H1 (cell line): Measurements from ENCODE around the gene FHOD1. TPM values are rescaled to one million over a fixed set of nuclear protein-coding genes. Genes with fewer than 3 reads are reported as not detected.

Experiments
- CTCF ChIA-PET: fragments of 300-600 bp; sonication (Branson Sonifier 250); formaldehyde crosslinking; loops from one replicate; lab custom pipeline; 2021; ENCODE audit not compliant: partially characterized antibody; lab: Charles Lee
- POLR2A ChIA-PET: fragments of 300-600 bp; sonication (Branson Sonifier 250); formaldehyde crosslinking; loops from one replicate; lab custom pipeline; 2021; ENCODE audit warnings: inconsistent platforms; ENCODE audit not compliant: partially characterized antibody; lab: Charles Lee
- DNase-seq, 2 experiments: peaks; one replicate each; pipeline versions ENCODE4 v3.0.0 to v3.0.0-alpha.2; 2010 to 2022; ENCODE audit warnings: low spot score in 2 of 2, low read depth in 1 of 2, mixed read lengths in 1 of 2
- FAIRE-seq: peaks from 2 replicates; lab custom pipeline; 2011; peaks lifted over from hg19 to GRCh38; lab: Jason Lieb, UNC
- H2AFZ ChIP-seq: 2 replicates; pipeline ENCODE4 v1.8.1; 2012; ENCODE audit warnings: low read length, inconsistent platforms
- H2AK5ac ChIP-seq: 2 replicates; pipeline ENCODE4 v1.6.1; 2013; ENCODE audit warnings: low read depth, low read length
- H2BK120ac ChIP-seq: replicated peaks from 2 replicates; pipeline ENCODE3; 2013; ENCODE audit warnings: low read depth, low read length, inconsistent platforms
- H2BK12ac ChIP-seq: 2 replicates; pipeline ENCODE4 v1.6.1; 2013; ENCODE audit warnings: low read depth, low read length
- H2BK15ac ChIP-seq: 2 replicates; pipeline ENCODE4 v1.6.1; 2013; ENCODE audit warnings: low read length
- H2BK20ac ChIP-seq: 2 replicates; pipeline ENCODE4 v1.6.1; 2013; ENCODE audit warnings: low read length
- H2BK5ac ChIP-seq: 2 replicates; pipeline ENCODE4 v1.6.1; 2013; ENCODE audit warnings: low read depth, low read length
- H3K14ac ChIP-seq: 2 replicates; pipeline ENCODE4 v1.6.1; 2013; ENCODE audit warnings: inconsistent platforms; ENCODE audit not compliant: insufficient read length
- H3K18ac ChIP-seq: 2 replicates; pipeline ENCODE4 v1.6.1; 2013; ENCODE audit warnings: low read length; ENCODE audit errors: extremely low read depth
- H3K23ac ChIP-seq: 2 replicates; pipeline ENCODE4 v1.6.1; 2013; ENCODE audit warnings: inconsistent platforms; ENCODE audit not compliant: insufficient read length
- H3K23me2 ChIP-seq: 2 replicates; pipeline ENCODE4 v1.6.1; 2013; ENCODE audit warnings: low read depth, low read length
- H3K27ac ChIP-seq: 2 replicates; pipeline ENCODE4 v1.6.1; 2011; ENCODE audit warnings: low read depth, low read length, inconsistent platforms
- H3K27me3 ChIP-seq, 4 experiments: replicated peaks in 1 of 4; 1 replicate in 1 of 4; 2 replicates in 3 of 4; pipeline versions ENCODE4 v1.6.1 to v1.8.1; 2011 to 2013; ENCODE audit warnings: low read length in 3 of 4, mild to moderate bottlenecking in 3 of 4, inconsistent platforms in 2 of 4, mixed read lengths in 2 of 4, moderate library complexity in 1 of 4; ENCODE audit not compliant: control insufficient read depth in 3 of 4, insufficient read depth in 3 of 4; ENCODE audit errors: extremely low read depth in 1 of 4
- H3K36me3 ChIP-seq, 4 experiments: 2 replicates each; pipeline versions ENCODE4 v1.6.1 to v1.8.1; 2011 to 2013; ENCODE audit warnings: mild to moderate bottlenecking in 4 of 4, low read length in 3 of 4, moderate library complexity in 2 of 4, control low read depth in 1 of 4, inconsistent platforms in 1 of 4; ENCODE audit not compliant: insufficient read depth in 4 of 4, control insufficient read depth in 2 of 4
- H3K4ac ChIP-seq: replicated peaks from 2 replicates; pipeline ENCODE3; 2013; ENCODE audit warnings: low read length, low read depth, mixed read lengths, inconsistent platforms; ENCODE audit not compliant: insufficient read length
- H3K4me1 ChIP-seq, 4 experiments: replicated peaks in 1 of 4; 1 replicate in 1 of 4; 2 replicates in 3 of 4; pipeline versions ENCODE4 v1.6.1 to v1.8.1; 2011 to 2013; ENCODE audit warnings: low read length in 3 of 4, inconsistent platforms in 2 of 4, mixed read lengths in 1 of 4; ENCODE audit not compliant: insufficient read depth in 4 of 4, control insufficient read depth in 3 of 4
- H3K4me2 ChIP-seq, 2 experiments: 2 replicates each; pipeline versions ENCODE4 v1.6.1 to v1.8.1; 2011 to 2013; ENCODE audit warnings: low read depth in 2 of 2, low read length in 2 of 2, control low read depth in 1 of 2, inconsistent platforms in 1 of 2, mild to moderate bottlenecking in 1 of 2; ENCODE audit not compliant: insufficient read depth in 1 of 2
- H3K4me3 ChIP-seq, 4 experiments: fragments of 200-600, 300-600 bp in 1 of 4; sonication (generic), shearing (Covaris generic), sonication (Bioruptor Twin) in 1 of 4; 2 replicates each; pipeline versions ENCODE4 v1.5.1 to v1.8.1; 2011 to 2016; ENCODE audit warnings: low read length in 4 of 4, low read depth in 3 of 4, control low read depth in 2 of 4, inconsistent platforms in 2 of 4, mild to moderate bottlenecking in 2 of 4, mixed read lengths in 1 of 4, moderate library complexity in 1 of 4; ENCODE audit not compliant: insufficient read depth in 2 of 4; ENCODE audit errors: extremely low read depth in 1 of 4
- H3K56ac ChIP-seq: replicated peaks from 2 replicates; pipeline ENCODE3; 2013; ENCODE audit warnings: low read depth, mild to moderate bottlenecking, mixed read lengths, low read length, inconsistent platforms; ENCODE audit not compliant: insufficient read length
- H3K79me1 ChIP-seq: 2 replicates; pipeline ENCODE4 v1.6.1; 2013; ENCODE audit warnings: low read depth, low read length, control low read depth
- H3K79me2 ChIP-seq, 2 experiments: 2 replicates each; pipeline versions ENCODE4 v1.6.1 to v1.8.1; 2012 to 2013; ENCODE audit warnings: low read length in 2 of 2, mild to moderate bottlenecking in 2 of 2, inconsistent platforms in 1 of 2; ENCODE audit not compliant: insufficient read depth in 2 of 2, control insufficient read depth in 1 of 2
- H3K9ac ChIP-seq, 4 experiments: replicated peaks in 1 of 4; 1 replicate in 1 of 4; 2 replicates in 3 of 4; pipeline versions ENCODE4 v1.6.1 to v1.8.1; 2011 to 2013; ENCODE audit warnings: low read depth in 3 of 4, low read length in 3 of 4, control low read depth in 2 of 4, mild to moderate bottlenecking in 2 of 4, moderate library complexity in 2 of 4, inconsistent platforms in 1 of 4; ENCODE audit errors: extremely low read depth in 1 of 4
- H3K9me3 ChIP-seq, 2 experiments: 2 replicates each; pipeline versions ENCODE4 v1.6.1 to v1.8.1; 2012 to 2013; ENCODE audit warnings: mild to moderate bottlenecking in 2 of 2, moderate library complexity in 2 of 2, control low read depth in 1 of 2, inconsistent platforms in 1 of 2, low read depth in 1 of 2, low read length in 1 of 2, mixed read lengths in 1 of 2; ENCODE audit not compliant: insufficient read depth in 2 of 2
- H4K20me1 ChIP-seq, 2 experiments: replicated peaks in 1 of 2; 2 replicates each; pipeline versions ENCODE3 to v1.8.1; 2011 to 2013; ENCODE audit warnings: inconsistent platforms in 2 of 2, low read length in 2 of 2, mild to moderate bottlenecking in 1 of 2; ENCODE audit not compliant: insufficient read depth in 2 of 2, control insufficient read depth in 1 of 2
- H4K5ac ChIP-seq: 2 replicates; pipeline ENCODE4 v1.6.1; 2013; ENCODE audit warnings: low read length, low read depth, mixed read lengths, inconsistent platforms; ENCODE audit not compliant: insufficient read length
- H4K8ac ChIP-seq: 2 replicates; pipeline ENCODE4 v1.8.0; 2013; ENCODE audit warnings: mild to moderate bottlenecking, moderate library complexity, low read length, inconsistent platforms; ENCODE audit not compliant: insufficient read depth; ENCODE audit errors: extremely low read depth
- H4K91ac ChIP-seq: replicated peaks from 2 replicates; pipeline ENCODE3; 2013; ENCODE audit warnings: low read length, mixed read lengths, inconsistent platforms; ENCODE audit not compliant: insufficient read length
- BRCA1 ChIP-seq: IDR thresholded peaks from 2 replicates; pipeline ENCODE4 v1.6.1; 2012; ENCODE audit warnings: low read depth, low read length, improper control_type of control experiment
- GABPA ChIP-seq: IDR thresholded peaks from 2 replicates; pipeline ENCODE4 v1.6.1; 2011; ENCODE audit warnings: mild to moderate bottlenecking, low read length, moderate library complexity, borderline replicate concordance; ENCODE audit not compliant: insufficient read depth
- GTF2F1 ChIP-seq: IDR thresholded peaks from 2 replicates; pipeline ENCODE4 v1.6.1; 2012; ENCODE audit warnings: low read depth, low read length, improper control_type of control experiment, borderline replicate concordance
- HDAC6 ChIP-seq: IDR thresholded peaks from one replicate; pipeline ENCODE4 v1.7.1; 2012; ENCODE audit warnings: low read depth, mild to moderate bottlenecking, inconsistent platforms, low read length, moderate library complexity
- KDM5A ChIP-seq: fragments of 200-600 bp; IDR thresholded peaks from 2 replicates; pipeline ENCODE4 v1.7.1; 2012; ENCODE audit warnings: mild to moderate bottlenecking, low read length, inconsistent platforms, mixed read lengths
- POLR2A ChIP-seq, 2 experiments: IDR thresholded peaks; 1 replicate in 1 of 2; 2 replicates in 1 of 2; pipeline ENCODE4 v1.6.1; 2011; ENCODE audit warnings: low read depth in 2 of 2, low read length in 2 of 2, mild to moderate bottlenecking in 2 of 2; ENCODE audit errors: control extremely low read depth in 1 of 2
- POLR2AphosphoS5 ChIP-seq: IDR thresholded peaks from 2 replicates; pipeline ENCODE4 v1.6.1; 2011; ENCODE audit warnings: low read depth, low read length
- TAF7 ChIP-seq: optimal IDR thresholded peaks from 2 replicates; pipeline ENCODE3; 2011; ENCODE audit warnings: low read depth, mild to moderate bottlenecking, inconsistent platforms, low read length, moderate library complexity, borderline replicate concordance
- WGBS, 2 experiments: shearing (Covaris generic) in 1 of 2; methylation state at CpG; one replicate each; pipeline versions ENCODE4 v1.1.6 to v1.1.7; 2013 to 2015; ENCODE audit warnings: low lambda C conversion rate in 2 of 2, mixed read lengths in 2 of 2, inconsistent platforms in 1 of 2, low coverage in 1 of 2, missing lambda C conversion rate in 1 of 2; ENCODE audit not compliant: insufficient replicate concordance in 2 of 2, insufficient coverage in 1 of 2, insufficient read length in 1 of 2; ENCODE audit errors: extremely low coverage in 1 of 2, missing lambda C conversion rate in 1 of 2; 5-methylcytosine and 5-hydroxymethylcytosine counted together
- polyA plus RNA-seq, 7 experiments: library from polyadenylated mRNA; depleted of rRNA in 3 of 7; stranded (reverse) in 5 of 7; unstranded in 2 of 7; fragments of >200 nt in 5 of 7; fragments of 200-250 nt in 2 of 7; gene quantifications; 1 replicate in 5 of 7; 2 replicates in 1 of 7; 4 replicates in 1 of 7; pipeline versions ENCODE4 v1.2.1 to v1.2.3, GENCODE V29; 2011 to 2013; ENCODE audit warnings: missing spikeins in 2 of 7, mixed read lengths in 2 of 7
- total RNA-seq: library from RNA; stranded (reverse); fragmentation: NEBNext Ultra II Directional; extraction: Animal tissue kit (Norgen Biotek cat#: 25700); gene quantifications from 2 replicates; pipeline ENCODE4 v1.2.1, GENCODE V29; 2021

FHOD1 gene
- total and polyA plus RNA-seq, 2 of the 8 experiments (the other 6 are each of a cell fraction or from before 2014, with no cell fraction given): 31.3 to 60.7 TPM

- peaks cover 0 to 12% (median 8%) of the 10 kb centered on the region in 4 experiments; a peak in 5 of 7 replicates for H3K27me3 ChIP-seq
- no peaks in the 10 kb centered on the region for H4K20me1 ChIP-seq
- no peak overlapping the region for H4K8ac ChIP-seq
- H2AFZ ChIP-seq: no peak overlapping the region
- peaks cover 12% of the 10 kb centered on the region; the same call in 1 of the 2 replicates for H3K23me2 ChIP-seq
- WGBS, 2 experiments: 86% methylated on average over 5 of the region's 5 CpGs; no CpG with 5 or more reads in 1 of the 2 experiments
- H4K91ac ChIP-seq: no peak overlapping the region
- no peak overlapping the region for H3K23ac ChIP-seq
- peak overlapping the region; percentile 92 to 95; a peak in 3 of 4 replicates for H3K4me2 ChIP-seq
- FAIRE-seq: no peak
- 0 out of 2 replicates have a peak overlapping the region, but pooled peaks have one; percentile 22 for H2BK12ac ChIP-seq
- peak overlapping the region in 1 of 4 experiments; percentile 70; a peak in 1 of 8 replicates for H3K4me3 ChIP-seq
- H3K18ac ChIP-seq: no peak overlapping the region
- no peak for TF ChIP-seq POLR2AphosphoS5
- TF ChIP-seq GTF2F1: no peak
- no peak for TF ChIP-seq POLR2A (IDR thresholded peaks at IDR 0.05; ENCODE audit: control extremely low read depth in 1 of 2, low read depth in 2 of 2, low read length in 2 of 2)
- TF ChIP-seq GABPA: no peak
- TF ChIP-seq TAF7: no peak
- no peak for TF ChIP-seq HDAC6
- TF ChIP-seq KDM5A: no peak
- no peak for TF ChIP-seq BRCA1
- TF ChIP-seq, all 59 proteins: peak for 0
- no peak overlapping the region for H4K5ac ChIP-seq
- no peak overlapping the region for H2BK20ac ChIP-seq
- H2BK120ac ChIP-seq: peak overlapping the region; percentile 2
- H2AK5ac ChIP-seq: peak overlapping the region; percentile 33; the same call in 1 of the 2 replicates
- peaks cover 16 to 35% (median 17%) of the 10 kb centered on the region in 4 experiments for H3K4me1 ChIP-seq
- no peak overlapping the region; the same call in 1 of the 2 replicates for H2BK5ac ChIP-seq
- peak overlapping the region; percentile 2; the same call in 1 of the 2 replicates for H2BK15ac ChIP-seq
- H3K9me3 ChIP-seq: no peaks in the 10 kb centered on the region
- H3K79me1 ChIP-seq: peaks cover 16% of the 10 kb centered on the region
- no peak overlapping the region for H3K9ac ChIP-seq
- no peaks in the 10 kb centered on the region for H3K36me3 ChIP-seq
- H3K79me2 ChIP-seq: peaks cover 0 to 21% of the 10 kb centered on the region in 2 experiments; a peak in 2 of 4 replicates
- no peak overlapping the region for H3K14ac ChIP-seq
- ChIA-PET CTCF (interaction anchor here (0.9 to 1.9 kb wide), 11 partner anchors 17 to 62 kb away, joined by 3 to 9 read pairs (median 4); no protein-coding TSS in a partner anchor), POLR2A (interaction anchor here (0.8 to 6.8 kb wide), 3 partner anchors 10 to 54 kb away, joined by 3 to 111 read pairs (median 11); partner anchors contain the start of genes EXOC3L1 and TMEM208)
- no peak overlapping the region for H3K4ac ChIP-seq
- no peak overlapping the region for H3K56ac ChIP-seq
- no peak for DNase-seq
- no peak overlapping the region for H3K27ac ChIP-seq
Observed at GRCh38 chr16:67244387-67245185, 2.7 kb downstream of the FHOD1 start.
